Ovary (tissue), 3 donors: ENCODE measurements around the gene NHS.

Source experiments
- CTCF ChIP-seq, 3 donors: fragments of 450-650 bp in 2 of 3; fragments of 200-600 bp in 1 of 3; IDR thresholded peaks; one replicate each; pipeline versions ENCODE4 v1.5.1 to v1.8.0; 2016 to 2022; ENCODE audit warnings: antibody characterized with exemption in 3 of 3, mild to moderate bottlenecking in 1 of 3
- POLR2A ChIP-seq: fragments of 450-650 bp; IDR thresholded peaks from one replicate; pipeline ENCODE4 v1.6.1; 2017; ENCODE audit warnings: antibody characterized with exemption, mild to moderate bottlenecking, moderate library complexity
- donor health status: DM: no; HTN: no; CAD: no.

- TF ChIP-seq POLR2A (no peak), CTCF (IDR thresholded peaks at IDR 0.05) (no peak)
These were observed 60.5 kb downstream of the NHS start for GRCh38 chrX:17435476-17435875.
